ENCODE data around the gene BCLAF1.
"Not testable (repeated sequence)": the region's sequence is repeated elsewhere in the genome, so short reads cannot be mapped to it uniquely, and the experiment has no call there.

The BCLAF1 gene

DNA sequence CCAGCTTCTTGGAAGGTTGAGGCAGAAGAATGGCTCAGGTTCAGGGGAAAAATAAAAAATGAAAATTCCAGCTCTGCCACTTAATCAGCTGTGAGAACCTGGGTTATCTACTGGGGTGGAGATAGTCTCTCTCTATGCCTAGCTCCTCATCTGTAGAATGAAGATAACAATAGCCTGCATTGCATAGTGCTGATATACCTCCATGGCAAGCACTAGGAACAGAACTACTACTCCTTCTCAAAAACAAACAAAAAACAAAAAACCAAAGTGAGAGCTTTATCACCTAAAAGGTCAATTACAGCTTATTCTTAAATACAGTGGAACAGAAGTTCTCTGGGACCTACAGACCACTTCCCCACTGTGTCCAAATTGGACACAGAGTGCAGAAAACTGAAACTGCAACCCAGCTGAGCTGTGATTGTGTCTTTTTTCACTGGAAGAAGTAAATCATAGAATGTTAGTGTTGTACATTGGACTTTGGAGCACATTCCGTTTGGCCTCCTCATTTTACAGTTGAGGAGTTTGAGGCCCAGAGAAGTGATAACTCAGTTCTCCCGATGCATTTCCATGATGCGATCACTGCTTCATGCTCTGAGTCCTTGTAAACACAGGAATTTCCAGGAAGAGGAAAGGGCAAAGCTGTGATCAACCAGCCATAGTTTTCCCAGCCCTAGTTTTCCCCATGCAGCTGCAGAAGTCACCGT lies 62.8 kb downstream of the BCLAF1 start:
- Histone ChIP-seq H3K4me1 (ENCODE audit: control insufficient read depth, low read length) (peaks cover 7% of the 10 kb centered on the region), H3K4me3 (ENCODE audit: low read length) (0 out of 2 replicates have a peak overlapping the region, but pooled peaks have one; percentile 3), H4K20me1 (ENCODE audit: control insufficient read depth, insufficient read depth, low read depth, low read length) (0 out of 2 replicates have a peak, but pooled peaks cover 3% of the 10 kb centered on the region), H3K79me2 (ENCODE audit: control insufficient read depth, low read length) (no peaks in the 10 kb centered on the region), H3K9me2 (replicated peaks; ENCODE audit: control insufficient read depth, low read length) (no peaks in the 10 kb centered on the region), H3K27me3 (ENCODE audit: control insufficient read depth, low read length) (no peaks in the 10 kb centered on the region), H3K9me3 (ENCODE audit: control insufficient read depth, insufficient read depth, low read length) (no peaks in the 10 kb centered on the region), H3F3A (ENCODE audit: control insufficient read depth, insufficient read depth) (no peaks in the 10 kb centered on the region), H3K27ac (ENCODE audit: low read depth, low read length) (no peak overlapping the region), H3K36me3 (ENCODE audit: control insufficient read depth, low read length) (peaks cover 19% of the 10 kb centered on the region), H3K4me2 (ENCODE audit: low read length) (peak overlapping the region; percentile 30; the same call in 1 of the 2 replicates)
- TF ChIP-seq, protein P1, sequence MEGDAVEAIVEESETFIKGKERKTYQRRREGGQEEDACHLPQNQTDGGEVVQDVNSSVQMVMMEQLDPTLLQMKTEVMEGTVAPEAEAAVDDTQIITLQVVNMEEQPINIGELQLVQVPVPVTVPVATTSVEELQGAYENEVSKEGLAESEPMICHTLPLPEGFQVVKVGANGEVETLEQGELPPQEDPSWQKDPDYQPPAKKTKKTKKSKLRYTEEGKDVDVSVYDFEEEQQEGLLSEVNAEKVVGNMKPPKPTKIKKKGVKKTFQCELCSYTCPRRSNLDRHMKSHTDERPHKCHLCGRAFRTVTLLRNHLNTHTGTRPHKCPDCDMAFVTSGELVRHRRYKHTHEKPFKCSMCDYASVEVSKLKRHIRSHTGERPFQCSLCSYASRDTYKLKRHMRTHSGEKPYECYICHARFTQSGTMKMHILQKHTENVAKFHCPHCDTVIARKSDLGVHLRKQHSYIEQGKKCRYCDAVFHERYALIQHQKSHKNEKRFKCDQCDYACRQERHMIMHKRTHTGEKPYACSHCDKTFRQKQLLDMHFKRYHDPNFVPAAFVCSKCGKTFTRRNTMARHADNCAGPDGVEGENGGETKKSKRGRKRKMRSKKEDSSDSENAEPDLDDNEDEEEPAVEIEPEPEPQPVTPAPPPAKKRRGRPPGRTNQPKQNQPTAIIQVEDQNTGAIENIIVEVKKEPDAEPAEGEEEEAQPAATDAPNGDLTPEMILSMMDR (IDR thresholded peaks at IDR 0.05; ENCODE audit: low read depth, low read length, poor library complexity, severe bottlenecking) = no peak
- TF ChIP-seq EZH2phosphoT487 (IDR thresholded peaks at IDR 0.05; ENCODE audit: borderline replicate concordance, low read length) = no peak

DNA sequence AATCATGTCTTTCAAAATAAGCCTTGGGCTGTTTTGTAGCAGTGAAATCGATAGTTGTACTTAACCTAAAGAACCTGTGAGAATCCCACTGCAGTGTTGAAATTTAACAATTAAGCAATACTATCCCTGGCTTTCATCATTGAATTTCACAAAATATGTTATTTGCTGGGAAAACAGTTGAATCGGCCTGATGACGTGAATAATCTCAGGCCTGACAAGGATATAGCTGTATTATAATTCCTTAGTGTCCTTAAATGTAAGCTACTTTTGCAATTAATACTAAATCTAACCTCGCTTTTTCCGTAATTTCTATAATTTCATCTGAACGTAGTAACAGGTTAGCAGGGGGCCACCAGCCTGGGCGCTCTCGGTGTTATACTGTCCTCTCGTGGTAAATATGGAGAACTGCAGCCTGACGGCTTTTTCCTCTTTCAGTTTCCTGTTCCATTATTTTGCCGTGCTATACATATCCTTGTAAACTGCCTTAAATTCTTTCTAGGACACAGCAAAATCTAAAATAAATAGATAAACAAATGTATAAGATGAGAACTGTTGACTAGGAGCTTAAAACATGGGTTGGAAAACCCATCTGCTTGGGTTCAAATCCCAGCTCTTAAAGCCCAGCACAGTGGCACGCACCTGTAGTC lies 63.5 kb downstream of the BCLAF1 start:
- Histone ChIP-seq H3K79me2 (ENCODE audit: control insufficient read depth, low read length) (no peaks in the 10 kb centered on the region), H3K4me2 (ENCODE audit: low read length) (peak overlapping the region; percentile 30), H3K4me3 (ENCODE audit: low read length) (0 out of 2 replicates have a peak overlapping the region, but pooled peaks have one; percentile 3), H3K27me3 (ENCODE audit: control insufficient read depth, low read length) (no peaks in the 10 kb centered on the region), H4K20me1 (ENCODE audit: control insufficient read depth, insufficient read depth, low read depth, low read length) (0 out of 2 replicates have a peak, but pooled peaks cover 3% of the 10 kb centered on the region), H3K4me1 (ENCODE audit: control insufficient read depth, low read length) (peaks cover 7% of the 10 kb centered on the region), H3F3A (ENCODE audit: control insufficient read depth, insufficient read depth) (no peaks in the 10 kb centered on the region), H3K9me3 (ENCODE audit: control insufficient read depth, insufficient read depth, low read length) (no peaks in the 10 kb centered on the region), H3K36me3 (ENCODE audit: control insufficient read depth, low read length) (peaks cover 14% of the 10 kb centered on the region), H3K27ac (ENCODE audit: low read depth, low read length) (no peak overlapping the region), H3K9me2 (replicated peaks; ENCODE audit: control insufficient read depth, low read length) (no peaks in the 10 kb centered on the region)
- TF ChIP-seq, protein P1 (IDR thresholded peaks at IDR 0.05; ENCODE audit: low read depth, low read length, poor library complexity, severe bottlenecking) = peak; percentile 98
- TF ChIP-seq EZH2phosphoT487 (IDR thresholded peaks at IDR 0.05; ENCODE audit: borderline replicate concordance, low read length) = no peak

DNA sequence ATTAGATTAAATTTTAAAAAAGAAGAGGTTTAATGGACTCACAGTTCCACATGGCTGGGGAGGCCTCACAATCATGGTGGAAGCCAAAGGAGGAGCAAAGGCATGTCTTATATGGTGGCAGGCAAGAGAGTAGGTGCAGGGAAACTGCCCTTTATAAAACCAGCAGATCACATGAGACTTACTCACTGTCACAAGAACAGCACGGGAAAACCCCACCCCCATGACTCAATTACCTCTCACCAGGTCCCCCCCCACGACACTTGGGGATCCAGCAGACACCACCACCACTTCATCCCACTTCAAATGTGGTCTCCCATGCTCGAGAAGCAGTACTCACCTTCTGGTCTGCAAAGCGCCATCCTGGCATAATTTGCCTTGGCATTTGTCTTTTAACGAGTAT lies 64.2 kb downstream of the BCLAF1 start:
- Histone ChIP-seq H3K4me2 (ENCODE audit: low read length) (no peak overlapping the region), H3K4me1 (ENCODE audit: control insufficient read depth, low read length) (peaks cover 7% of the 10 kb centered on the region), H3K27me3 (ENCODE audit: control insufficient read depth, low read length) (no peaks in the 10 kb centered on the region), H3K9me2 (replicated peaks; ENCODE audit: control insufficient read depth, low read length) (no peaks in the 10 kb centered on the region), H3K36me3 (ENCODE audit: control insufficient read depth, low read length) (peaks cover 8% of the 10 kb centered on the region), H4K20me1 (ENCODE audit: control insufficient read depth, insufficient read depth, low read depth, low read length) (0 out of 2 replicates have a peak, but pooled peaks cover 3% of the 10 kb centered on the region), H3K9me3 (ENCODE audit: control insufficient read depth, insufficient read depth, low read length) (no peaks in the 10 kb centered on the region), H3K79me2 (ENCODE audit: control insufficient read depth, low read length) (no peaks in the 10 kb centered on the region), H3K27ac (ENCODE audit: low read depth, low read length) (no peak overlapping the region), H3K4me3 (ENCODE audit: low read length) (no peak overlapping the region), H3F3A (ENCODE audit: control insufficient read depth, insufficient read depth) (no peaks in the 10 kb centered on the region)
- TF ChIP-seq, protein P1 (IDR thresholded peaks at IDR 0.05; ENCODE audit: low read depth, low read length, poor library complexity, severe bottlenecking) = no peak
- TF ChIP-seq EZH2phosphoT487 (IDR thresholded peaks at IDR 0.05; ENCODE audit: borderline replicate concordance, low read length) = no peak

DNA sequence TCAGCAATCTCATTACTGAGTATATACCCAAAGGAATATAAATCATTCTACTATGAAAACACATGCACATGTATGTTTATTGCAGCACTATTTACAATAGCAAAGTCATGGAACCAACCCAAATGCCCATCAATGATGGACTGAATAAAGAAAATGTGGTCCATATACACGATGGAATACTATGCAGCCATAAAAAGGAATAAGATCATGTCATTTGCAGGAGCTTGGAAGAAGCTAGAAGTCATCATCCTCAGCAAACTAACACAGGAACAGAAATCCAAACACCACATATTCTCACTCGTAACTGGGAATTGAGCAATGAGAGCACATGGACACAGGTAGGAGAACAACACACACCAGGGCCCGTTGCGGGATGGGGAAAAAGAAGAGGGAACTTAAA lies 64.7 kb downstream of the BCLAF1 start:
- not testable (repeated sequence) for H3K9me2 ChIP-seq (replicated peaks; ENCODE audit: control insufficient read depth, low read length); H3K27me3 ChIP-seq (ENCODE audit: control insufficient read depth, low read length); H3K4me2 ChIP-seq (ENCODE audit: low read length); H3K79me2 ChIP-seq (ENCODE audit: control insufficient read depth, low read length); H4K20me1 ChIP-seq (ENCODE audit: control insufficient read depth, insufficient read depth, low read depth, low read length); H3K27ac ChIP-seq (ENCODE audit: low read depth, low read length); H3K4me3 ChIP-seq (ENCODE audit: low read length); H3F3A ChIP-seq (ENCODE audit: control insufficient read depth, insufficient read depth); H3K9me3 ChIP-seq (ENCODE audit: control insufficient read depth, insufficient read depth, low read length); H3K36me3 ChIP-seq (ENCODE audit: control insufficient read depth, low read length); H3K4me1 ChIP-seq (ENCODE audit: control insufficient read depth, low read length)
